Cardiac atrium fibroblast (primary cell): ENCODE measurements around the gene ZSWIM4. TPM values are rescaled to one million over a fixed set of nuclear protein-coding genes. Genes with fewer than 3 reads are reported as not detected.

ENCODE experiments used
- total RNA-seq: library from RNA; depleted of rRNA; stranded (reverse); fragments of >200 nt; gene quantifications from 2 replicates; pipeline ENCODE4 v1.2.3, GENCODE V29; 2015

Gene ZSWIM4
- total RNA-seq: 3.2 and 8.3 TPM in 2 replicates

GRCh38 chr19:13794757-13795589 is at the start of gene ZSWIM4:
ZSWIM4 (plus strand) TSS chr19:13795443; CDS start chr19:13795649, 206 bp downstream.

DNA sequence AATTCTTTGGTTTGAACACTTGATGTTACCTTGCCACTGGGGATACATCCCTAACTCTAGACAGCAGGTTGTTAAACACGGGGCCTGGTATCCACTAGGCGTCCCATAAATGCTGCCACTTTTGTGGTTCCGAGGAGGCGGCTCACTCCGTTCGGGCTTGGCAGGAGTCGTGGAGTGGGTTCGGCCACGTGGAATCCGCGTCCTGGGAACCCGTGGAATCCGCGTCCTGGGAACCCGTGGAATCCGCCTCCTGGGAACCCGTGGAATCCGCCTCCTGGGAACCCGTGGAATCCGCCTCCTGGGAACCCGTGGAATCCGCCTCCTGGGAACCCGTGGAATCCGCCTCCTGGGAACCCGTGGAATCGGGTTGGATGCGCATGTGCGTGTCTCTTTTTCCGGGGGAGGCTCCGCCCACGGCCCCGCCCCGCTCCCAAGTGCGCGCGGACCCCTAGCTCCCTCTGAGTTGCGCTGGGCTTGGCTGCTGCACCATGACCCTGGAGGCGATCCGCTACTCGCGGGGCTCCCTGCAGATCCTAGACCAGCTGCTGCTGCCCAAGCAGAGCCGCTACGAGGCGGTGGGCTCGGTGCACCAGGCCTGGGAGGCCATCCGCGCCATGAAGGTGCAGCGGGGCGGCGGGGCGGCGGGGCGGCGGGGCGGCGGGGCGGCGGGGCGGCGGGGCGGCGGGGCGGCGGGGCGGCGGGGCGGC is 31.0 kb upstream of the ZSWIM4 start, which contains the start of gene MRI1:
Gene MRI1 (plus strand): TSS at position 422 of the 707 bp plus-strand sequence. CDS start 67 bp downstream, at position 489.

GRCh38 chr19:13774217-13775191 is 20.7 kb upstream of the ZSWIM4 start, which contains the start of gene C19orf53:
C19orf53 (plus strand) TSS chr19:13774456; CDS start chr19:13774478, 22 bp downstream.

DNA sequence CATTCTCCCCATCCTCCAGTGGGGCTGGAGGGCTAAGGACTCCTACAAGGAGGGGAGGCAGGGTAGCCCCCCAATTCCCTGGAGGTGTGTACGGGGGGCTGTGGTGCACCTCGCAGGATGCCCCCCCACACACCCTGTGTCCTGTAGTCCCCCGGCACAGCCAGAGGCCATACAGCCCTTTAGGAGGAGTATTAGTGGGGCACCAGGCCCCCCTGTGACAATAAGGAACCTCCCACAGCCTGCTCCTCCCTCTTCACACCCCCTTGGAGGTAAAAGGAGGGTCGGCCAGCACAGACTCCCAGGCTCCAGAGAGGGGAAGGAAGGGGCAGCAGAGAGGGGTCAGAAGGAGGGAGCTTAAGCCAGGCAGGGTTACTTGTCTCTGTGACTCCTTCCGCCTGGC is 81.6 kb downstream of the ZSWIM4 start, which contains the start of gene NANOS3:
Gene NANOS3 (plus strand): TSS at position 301 of the 400 bp plus-strand sequence. CDS start 115 bp downstream, outside the sequence.

Other genes with a start within 250 kb of the ZSWIM4 start
- gene MRI1, start 30.9 kb upstream of the ZSWIM4 start, total RNA-seq: 25.6 and 27.8 TPM in 2 replicates
- gene C19orf53, start 21.0 kb upstream of the ZSWIM4 start, total RNA-seq: 143 and 167 TPM in 2 replicates
- gene NANOS3, start 81.7 kb downstream of the ZSWIM4 start, total RNA-seq: not detected in 2 replicates
- gene BRME1, start 110.7 kb downstream of the ZSWIM4 start, total RNA-seq: 0.18 and 0.49 TPM in 2 replicates
- gene CC2D1A, start 110.8 kb downstream of the ZSWIM4 start, total RNA-seq: 16.6 and 16.8 TPM in 2 replicates
- 0.36 TPM in 1 of 2 replicates, not detected in the other for gene PODNL1, start 143.0 kb downstream of the ZSWIM4 start, total RNA-seq
- gene DCAF15, start 157.1 kb downstream of the ZSWIM4 start, total RNA-seq: 16.2 and 20.9 TPM in 2 replicates
- 2.0 and 4.9 TPM in 2 replicates for gene RFX1, start 210.9 kb downstream of the ZSWIM4 start, total RNA-seq
- gene RLN3, start 232.7 kb downstream of the ZSWIM4 start, total RNA-seq: not detected in 2 replicates
- 1.1 TPM in 2 replicates for gene IL27RA, start 236.3 kb downstream of the ZSWIM4 start, total RNA-seq